Activated CD4-positive, alpha-beta T cell treated with anti-CD3 and anti-CD28 coated beads for 48 hours (primary cell): ENCODE data around the gene PNPLA4.

ENCODE experiments used
- DNase-seq: peaks from one replicate; pipeline ENCODE4 v3.0.0-alpha.2; 2020

The PNPLA4 gene

GRCh38 chrX:7852166-7852565 lies 75.0 kb downstream of the PNPLA4 start:
- no peak for DNase-seq
